Astrocyte (in vitro differentiated cells and primary cell): Measurements from ENCODE around the gene CDKAL1.

Source experiments
- EZH2 ChIP-seq: IDR thresholded peaks from 2 replicates; pipeline ENCODE4 v1.6.1; 2012; ENCODE audit warnings: mild to moderate bottlenecking, low read length, inconsistent platforms; ENCODE audit not compliant: insufficient read depth
- TF ChIP-seq, protein P1 (sequence below): IDR thresholded peaks from 2 replicates; pipeline ENCODE4 v1.5.1; 2011; ENCODE audit warnings: low read depth, mild to moderate bottlenecking, inconsistent platforms, low read length, moderate library complexity; ENCODE audit not compliant: insufficient read depth

GRCh38 chr6:21033575-21034026, 499.3 kb downstream of the CDKAL1 start:
- no peak for TF ChIP-seq EZH2
- TF ChIP-seq, protein P1, sequence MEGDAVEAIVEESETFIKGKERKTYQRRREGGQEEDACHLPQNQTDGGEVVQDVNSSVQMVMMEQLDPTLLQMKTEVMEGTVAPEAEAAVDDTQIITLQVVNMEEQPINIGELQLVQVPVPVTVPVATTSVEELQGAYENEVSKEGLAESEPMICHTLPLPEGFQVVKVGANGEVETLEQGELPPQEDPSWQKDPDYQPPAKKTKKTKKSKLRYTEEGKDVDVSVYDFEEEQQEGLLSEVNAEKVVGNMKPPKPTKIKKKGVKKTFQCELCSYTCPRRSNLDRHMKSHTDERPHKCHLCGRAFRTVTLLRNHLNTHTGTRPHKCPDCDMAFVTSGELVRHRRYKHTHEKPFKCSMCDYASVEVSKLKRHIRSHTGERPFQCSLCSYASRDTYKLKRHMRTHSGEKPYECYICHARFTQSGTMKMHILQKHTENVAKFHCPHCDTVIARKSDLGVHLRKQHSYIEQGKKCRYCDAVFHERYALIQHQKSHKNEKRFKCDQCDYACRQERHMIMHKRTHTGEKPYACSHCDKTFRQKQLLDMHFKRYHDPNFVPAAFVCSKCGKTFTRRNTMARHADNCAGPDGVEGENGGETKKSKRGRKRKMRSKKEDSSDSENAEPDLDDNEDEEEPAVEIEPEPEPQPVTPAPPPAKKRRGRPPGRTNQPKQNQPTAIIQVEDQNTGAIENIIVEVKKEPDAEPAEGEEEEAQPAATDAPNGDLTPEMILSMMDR: no peak
